Stimulated activated CD4-positive, alpha-beta T cell treated with anti-CD3 and anti-CD28 coated beads, Interleukin-15, amount 100 ng/mL, for 24 hours (primary cell): Measurements from ENCODE around the gene MAPK12.

ENCODE experiments used
- DNase-seq: peaks from one replicate; pipeline ENCODE4 v3.0.0-alpha.2; 2020

Gene MAPK12

GRCh38 chr22:50226875-50227165 is 34.7 kb downstream of the MAPK12 start:
- no peak for DNase-seq

- no peak for DNase-seq
Observed at GRCh38 chr22:50226063-50226874, 35.2 kb downstream of the MAPK12 start.

- no peak for DNase-seq
Observed at GRCh38 chr22:50225200-50225969, 36.1 kb downstream of the MAPK12 start.

- DNase-seq: no peak
Observed at GRCh38 chr22:50224071-50224470, 37.4 kb downstream of the MAPK12 start.

GRCh38 chr22:50222508-50222907 is 39.0 kb downstream of the MAPK12 start:
- no peak for DNase-seq

- DNase-seq: no peak
Observed at GRCh38 chr22:50221410-50222300, 39.8 kb downstream of the MAPK12 start.

- DNase-seq: no peak
Observed at GRCh38 chr22:50220603-50221409, 40.7 kb downstream of the MAPK12 start.

GRCh38 chr22:50219800-50220602 is 41.5 kb downstream of the MAPK12 start:
- DNase-seq: no peak

GRCh38 chr22:50218996-50219727 is 42.3 kb downstream of the MAPK12 start:
- peak; percentile 44 for DNase-seq

GRCh38 chr22:50218153-50218995 is 43.1 kb downstream of the MAPK12 start:
- no peak for DNase-seq

- no peak for DNase-seq
Observed at GRCh38 chr22:50217543-50218152, 43.8 kb downstream of the MAPK12 start.

- DNase-seq: no peak
Observed at GRCh38 chr22:50216684-50217520, 44.6 kb downstream of the MAPK12 start.

GRCh38 chr22:50216055-50216683 is 45.3 kb downstream of the MAPK12 start:
- no peak for DNase-seq

GRCh38 chr22:50215297-50216054 is 46.0 kb downstream of the MAPK12 start:
- no peak for DNase-seq

GRCh38 chr22:50213263-50213662 is 48.2 kb downstream of the MAPK12 start:
- DNase-seq: no peak

- no peak for DNase-seq
Observed at GRCh38 chr22:50211147-50211546, 50.3 kb downstream of the MAPK12 start.
